HG02623 (cell line): Measurements from ENCODE around the gene FAM89B.

ENCODE experiments used
- ATAC-seq: cut with Tn5 transposase; IDR thresholded peaks from one replicate; pipeline ENCODE4 v1.9.1; 2021; ENCODE audit warnings: moderate library complexity; ENCODE audit not compliant: unreplicated experiment

FAM89B gene

DNA sequence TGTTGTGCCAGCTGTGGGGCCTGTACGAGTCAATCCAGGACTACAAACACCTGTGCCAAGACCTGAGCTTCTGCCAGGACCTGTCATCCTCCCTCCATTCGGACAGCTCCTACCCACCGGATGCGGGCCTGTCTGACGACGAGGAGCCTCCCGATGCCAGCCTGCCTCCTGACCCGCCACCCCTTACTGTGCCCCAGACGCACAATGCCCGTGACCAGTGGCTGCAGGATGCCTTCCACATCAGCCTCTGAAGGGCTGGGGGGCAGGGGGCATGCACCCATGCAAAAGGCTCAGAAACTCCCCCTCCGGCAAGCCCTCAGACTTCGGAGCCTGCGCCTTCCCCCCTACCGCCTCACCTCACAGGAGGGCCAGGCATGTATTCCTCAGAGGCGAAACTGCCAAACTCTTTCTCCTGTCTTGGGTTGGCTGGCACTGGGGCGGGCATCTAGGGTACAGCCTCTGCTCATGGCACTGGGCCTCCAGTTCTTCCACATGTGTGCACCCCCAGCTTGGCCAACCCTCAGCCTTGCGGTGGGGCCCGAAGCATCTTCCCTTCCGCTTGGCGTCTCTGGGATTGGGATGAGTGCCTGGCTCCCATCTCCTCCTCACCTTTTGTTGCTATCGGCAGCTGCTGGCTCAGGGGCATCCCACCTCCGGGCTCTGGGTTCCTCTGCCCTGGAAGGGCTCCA lies 1.2 kb downstream of the FAM89B start:
- no peak for ATAC-seq

- peak; percentile 25 for ATAC-seq
Measured at GRCh38 chr11:65574109-65574810, 1.9 kb downstream of the FAM89B start.

GRCh38 chr11:65574811-65575567 lies 2.7 kb downstream of the FAM89B start:
- ATAC-seq, result no peak

DNA sequence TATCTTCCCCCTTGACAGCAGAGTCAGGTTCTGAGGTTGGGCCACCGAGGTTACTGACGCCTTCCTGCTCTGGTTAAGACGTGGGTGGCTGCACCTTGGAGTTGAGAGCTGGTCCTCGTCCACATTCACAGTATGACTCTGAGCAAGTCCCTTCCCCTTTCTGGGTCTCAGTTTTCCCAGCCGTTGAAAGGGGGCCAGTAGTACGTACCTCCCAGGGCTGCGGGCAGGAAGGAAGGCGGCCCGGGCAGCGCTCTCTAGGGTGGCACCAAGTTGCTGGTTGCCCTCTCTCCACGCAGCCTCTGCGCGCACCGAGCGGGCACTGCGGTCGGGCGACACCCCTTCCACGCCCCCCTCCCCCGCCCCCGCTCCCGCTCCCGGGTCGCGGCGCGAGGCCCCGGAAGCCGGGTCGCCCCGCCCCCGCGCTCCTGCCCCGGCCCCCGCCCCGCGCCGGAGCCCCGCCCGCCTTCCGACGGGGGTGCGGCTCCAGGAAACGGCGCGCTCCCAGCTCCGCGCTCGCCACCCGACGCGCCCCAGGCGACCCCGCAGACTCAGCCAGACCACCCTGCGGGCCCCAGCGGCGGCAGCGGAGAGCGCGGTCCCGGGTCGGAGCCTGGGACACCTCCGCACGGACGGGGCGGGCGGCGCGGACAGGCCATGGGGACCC lies 3.4 kb downstream of the FAM89B start, which contains the start of gene EHBP1L1:
TSS of gene EHBP1L1 (plus strand) at position 486 of the 664 bp plus-strand sequence. CDS start 250 bp downstream, outside the sequence.
- ATAC-seq, result no peak

DNA sequence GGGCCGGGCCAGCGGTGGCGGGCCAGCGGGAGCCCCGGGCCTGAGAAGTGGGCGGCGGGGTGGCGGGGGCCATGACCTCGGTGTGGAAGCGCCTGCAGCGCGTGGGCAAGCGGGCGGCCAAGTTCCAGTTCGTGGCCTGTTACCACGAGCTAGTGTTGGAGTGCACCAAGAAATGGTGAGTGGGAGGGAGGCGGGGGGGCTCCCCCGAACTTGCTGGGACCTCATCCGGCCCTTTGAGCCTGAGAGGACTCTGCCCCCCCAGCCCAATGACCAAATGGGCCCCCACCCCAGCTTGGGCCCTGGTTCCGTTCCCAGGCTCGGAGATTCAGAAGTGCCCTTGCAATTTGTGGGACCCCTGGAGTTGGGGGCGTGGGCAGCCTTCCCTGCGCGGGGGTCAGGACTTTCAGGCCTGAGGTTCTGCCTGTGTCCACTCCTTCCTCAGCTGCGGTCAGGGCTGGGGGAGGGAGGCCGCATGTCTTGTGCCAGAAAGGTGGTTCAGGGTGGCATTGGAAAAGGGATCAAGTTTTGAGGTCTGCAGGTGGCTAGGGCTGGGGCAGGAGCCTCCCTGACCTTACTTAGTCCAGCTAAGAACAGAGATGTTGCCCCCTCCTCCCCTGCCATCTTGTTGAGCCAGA lies 4.0 kb downstream of the FAM89B start:
- no peak for ATAC-seq

GRCh38 chr11:65576867-65577755 lies 4.8 kb downstream of the FAM89B start:
- no peak for ATAC-seq

DNA sequence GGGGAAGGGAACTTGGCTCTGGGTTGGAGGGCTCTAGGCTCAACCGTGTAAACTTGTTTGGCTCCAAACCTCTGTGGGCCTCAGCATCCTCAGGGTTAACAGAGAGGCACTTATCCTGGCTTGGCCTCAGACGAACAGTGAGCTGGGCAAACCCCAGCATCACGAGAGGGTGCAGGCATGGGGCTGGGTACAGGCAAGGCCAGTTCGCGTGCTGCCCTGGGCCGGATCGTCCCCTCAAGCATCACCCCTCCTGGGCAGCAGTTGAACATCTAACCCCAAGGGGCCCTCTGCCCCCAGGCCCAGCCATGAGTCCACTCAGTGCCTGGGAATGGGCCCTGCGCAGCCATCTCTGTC lies 5.4 kb downstream of the FAM89B start:
- no peak for ATAC-seq

GRCh38 chr11:65578134-65578533 lies 5.8 kb downstream of the FAM89B start:
- ATAC-seq, result no peak

DNA sequence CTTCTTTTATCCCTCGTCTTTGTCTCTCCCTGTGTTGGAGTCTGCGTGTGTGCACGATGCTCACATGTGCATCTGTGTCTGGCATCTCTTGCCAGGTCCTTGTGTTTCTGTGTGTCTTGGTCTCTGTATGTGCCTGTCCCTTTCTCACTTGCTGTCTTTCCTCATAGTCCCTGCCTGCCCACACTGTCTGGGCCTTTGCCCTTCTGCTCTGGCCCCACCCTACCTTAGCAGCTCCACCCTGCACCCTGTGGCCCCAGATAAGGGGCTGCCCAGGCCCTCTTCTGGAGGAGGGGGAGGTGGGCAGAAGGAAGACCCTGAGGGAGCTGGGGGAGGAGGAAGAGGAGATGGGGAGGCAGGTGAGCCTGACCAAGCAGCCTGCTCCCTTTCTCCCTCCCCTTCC lies 6.3 kb downstream of the FAM89B start:
- ATAC-seq, result no peak

GRCh38 chr11:65579291-65579690 lies 7.0 kb downstream of the FAM89B start:
- ATAC-seq, result no peak

GRCh38 chr11:65580031-65580692 lies 7.8 kb downstream of the FAM89B start:
- no peak for ATAC-seq

DNA sequence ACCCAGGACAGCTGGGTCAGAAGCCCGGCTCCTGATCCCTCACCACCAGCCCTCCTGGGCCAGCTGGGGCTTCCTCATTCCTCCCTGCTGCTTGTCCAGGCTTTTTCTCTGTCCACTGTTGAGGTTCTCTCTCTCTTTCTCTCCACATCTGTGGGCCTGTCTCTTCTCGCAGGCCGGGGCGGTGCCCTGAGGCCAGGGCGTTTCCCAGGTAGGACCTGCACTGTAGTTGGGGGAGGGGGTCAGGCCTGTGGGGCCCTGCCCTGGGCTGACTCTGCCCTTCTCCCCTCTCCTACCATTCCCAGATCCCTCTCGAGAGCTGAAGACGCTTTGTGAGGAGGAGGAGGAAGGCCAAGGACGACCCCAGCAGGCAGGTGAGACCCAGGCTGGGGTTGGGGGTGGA lies 8.4 kb downstream of the FAM89B start:
- ATAC-seq, result no peak

GRCh38 chr11:65581928-65582327 lies 9.6 kb downstream of the FAM89B start:
- no peak for ATAC-seq

DNA sequence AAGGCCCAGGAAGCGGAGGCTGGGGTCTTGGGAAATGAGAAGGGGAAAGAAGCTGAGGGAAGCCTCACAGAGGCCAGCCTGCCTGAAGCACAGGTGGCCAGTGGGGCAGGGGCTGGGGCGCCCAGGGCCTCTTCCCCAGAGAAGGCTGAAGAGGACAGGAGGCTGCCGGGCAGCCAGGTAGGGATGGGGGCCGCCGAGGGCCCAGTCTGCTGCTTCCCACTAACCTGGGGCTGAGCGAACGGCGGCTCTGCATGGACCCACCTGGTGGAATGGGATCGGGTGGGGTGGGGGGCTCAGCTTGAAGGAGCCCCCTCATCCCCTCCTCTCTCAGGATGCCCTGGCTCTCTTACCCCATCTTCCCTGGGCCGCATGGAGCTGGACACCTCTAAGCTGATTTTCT lies 11.3 kb downstream of the FAM89B start:
- ATAC-seq, result no peak

- ATAC-seq, result no peak
Measured at GRCh38 chr11:65584106-65584505, 11.8 kb downstream of the FAM89B start.

GRCh38 chr11:65584723-65585171 lies 12.4 kb downstream of the FAM89B start:
- no peak for ATAC-seq

DNA sequence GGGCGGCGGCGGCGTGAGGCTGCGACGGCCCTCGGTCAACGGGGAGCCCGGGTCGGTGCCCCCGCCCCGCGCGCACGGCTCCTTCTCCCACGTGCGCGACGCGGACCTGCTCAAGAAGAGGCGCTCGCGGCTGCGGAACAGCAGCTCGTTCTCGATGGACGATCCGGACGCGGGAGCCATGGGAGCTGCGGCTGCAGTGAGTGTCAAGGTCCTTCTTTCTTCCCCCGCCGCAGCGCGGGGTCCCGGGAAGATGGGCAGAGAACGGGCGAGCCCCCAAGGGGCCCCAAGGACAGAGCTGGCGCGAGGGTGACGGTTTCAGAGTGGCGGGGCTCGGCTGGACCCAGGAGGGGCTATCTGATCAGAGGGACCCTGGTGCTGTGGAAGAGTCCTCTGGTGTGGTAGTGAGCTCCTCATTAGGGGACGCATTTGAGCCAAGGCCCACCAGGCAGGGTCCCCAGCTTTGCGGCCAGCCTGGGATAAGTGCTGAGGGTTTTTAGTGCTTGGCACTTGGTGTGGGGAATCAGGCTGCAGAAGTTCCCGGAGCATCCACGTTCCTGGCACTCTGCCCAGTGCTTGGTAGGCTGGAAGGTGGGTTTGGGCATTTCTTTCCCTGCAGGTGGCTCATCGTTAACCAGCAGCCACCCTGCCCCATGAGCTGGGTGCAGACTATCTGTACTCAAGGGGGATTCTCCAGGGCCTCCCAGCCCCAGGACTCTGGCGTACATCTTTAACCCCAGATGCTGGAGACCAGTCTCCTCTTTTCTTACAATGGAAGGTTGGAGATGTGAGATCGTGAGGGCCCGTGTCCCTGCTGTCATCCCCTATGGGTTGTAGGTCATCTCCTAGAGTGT lies 13.3 kb downstream of the FAM89B start:
- no peak for ATAC-seq

GRCh38 chr11:65586247-65586630 lies 13.9 kb downstream of the FAM89B start:
- no peak for ATAC-seq
